Measurements from ENCODE around the gene THSD7B. TPM values are rescaled to one million over a fixed set of nuclear protein-coding genes. Genes with fewer than 3 reads are reported as not detected.

THSD7B gene
- total and polyA plus RNA-seq, 9 of the 15 experiments (the other 6 are each of a cell fraction or from before 2014, with no cell fraction given), result not detected

- Histone ChIP-seq H3K27ac (ENCODE audit: extremely low read depth, low read depth, low read length) (no peak overlapping the region), H3K4me3 (no peak overlapping the region), H3K79me2 (ENCODE audit: control insufficient read depth, insufficient read depth, low read length) (no peaks in the 10 kb centered on the region), H3K4me2 (ENCODE audit: insufficient read depth, low read length) (no peak overlapping the region), H3K9me1 (ENCODE audit: control insufficient read depth, insufficient read depth, low read length) (no peaks in the 10 kb centered on the region), H3K27me3 (ENCODE audit: control insufficient read depth in 2 of 2, insufficient read depth in 2 of 2, low read length in 2 of 2) (no peaks in the 10 kb centered on the region), H4K20me1 (replicated peaks; ENCODE audit: control insufficient read depth, insufficient read depth, low read length) (no peaks in the 10 kb centered on the region), H3K36me3 (ENCODE audit: control insufficient read depth, insufficient read depth, low read length) (no peaks in the 10 kb centered on the region), H3K9me3 (replicated peaks; ENCODE audit: control insufficient read depth, insufficient read depth, low read depth, low read length) (no peaks in the 10 kb centered on the region), H3K9ac (ENCODE audit: insufficient read depth in 1 of 2, low read depth in 2 of 2, low read length in 2 of 2) (no peak overlapping the region), H3K4me1 (replicated peaks in 1 of 2; ENCODE audit: control insufficient read depth in 2 of 2, insufficient read depth in 2 of 2, low read length in 2 of 2) (no peaks in the 10 kb centered on the region), H2AFZ (ENCODE audit: low read depth, low read length) (no peak overlapping the region)
- FAIRE-seq, result no peak
- CTCF ChIA-PET (ENCODE audit: low intra/inter-chr PET ratio), result no interaction called here
- no peak for ATAC-seq
- in situ Hi-C loops (cut with MboI) (no loop called here), intact Hi-C loops (cut with micrococcal nuclease) (no loop called here)
- BruUV-seq (replicated peaks), result no TSS peak
- DNase-seq (ENCODE audit: extremely low read depth in 1 of 4, low spot score in 3 of 4), result no peak
- TF ChIP-seq ATF4 (CRISPR knock-in tag; IDR thresholded peaks at IDR 0.05), result no peak
- TF ChIP-seq ZNF316 (IDR thresholded peaks at IDR 0.05), result peak; percentile 37; the same call in 1 of the 2 replicates
- WGBS (ENCODE audit: insufficient coverage, low coverage, missing lambda C conversion rate), result 0% methylated on average over 7 of the region's 7 CpGs
- POLR2A ChIA-PET, result no interaction called here
Measured at GRCh38 chr2:136823291-136823690, 57.9 kb downstream of the THSD7B start.

DNA sequence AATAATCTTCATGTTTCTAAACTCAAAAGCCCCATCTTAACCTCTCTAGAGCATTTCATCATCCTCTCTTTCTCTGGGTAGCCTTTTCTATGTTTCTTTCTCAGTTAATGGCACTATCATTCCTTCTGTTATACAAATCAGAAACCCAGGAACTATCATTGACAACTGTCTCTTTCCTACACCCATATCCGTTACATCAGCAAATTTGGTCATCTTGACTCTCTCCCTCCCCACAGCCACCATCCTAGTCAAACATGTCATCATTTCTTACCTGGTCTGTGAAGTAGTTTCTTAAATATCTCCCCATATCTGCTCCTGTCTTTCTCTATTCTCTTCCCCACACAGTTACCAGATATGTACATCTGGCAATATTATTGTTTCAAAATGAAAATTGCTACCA is 62.8 kb downstream of the THSD7B start:
- no peaks in the 10 kb centered on the region for H3K9me3 ChIP-seq (replicated peaks; ENCODE audit: control insufficient read depth, insufficient read depth, low read depth, low read length)
- no peak for ATAC-seq
- H3K27me3 ChIP-seq (ENCODE audit: control insufficient read depth in 2 of 2, insufficient read depth in 2 of 2, low read length in 2 of 2), result no peaks in the 10 kb centered on the region
- BruUV-seq (replicated peaks), result no TSS peak
- no peak for DNase-seq (ENCODE audit: extremely low read depth in 1 of 4, low spot score in 3 of 4)
- H3K4me3 ChIP-seq, result no peak overlapping the region
- in situ Hi-C loops (cut with MboI) (no loop called here), intact Hi-C loops (cut with micrococcal nuclease) (no loop called here)
- H3K4me2 ChIP-seq (ENCODE audit: insufficient read depth, low read length), result no peak overlapping the region
- H4K20me1 ChIP-seq (replicated peaks; ENCODE audit: control insufficient read depth, insufficient read depth, low read length), result no peaks in the 10 kb centered on the region
- FAIRE-seq, result no peak
- H2AFZ ChIP-seq (ENCODE audit: low read depth, low read length), result no peak overlapping the region
- WGBS (ENCODE audit: insufficient coverage, low coverage, missing lambda C conversion rate), result 0% methylated on average over 1 of the region's 1 CpG
- H3K79me2 ChIP-seq (ENCODE audit: control insufficient read depth, insufficient read depth, low read length), result no peaks in the 10 kb centered on the region
- ChIA-PET POLR2A (no interaction called here), CTCF (ENCODE audit: low intra/inter-chr PET ratio) (no interaction called here)
- H3K4me1 ChIP-seq (replicated peaks in 1 of 2; ENCODE audit: control insufficient read depth in 2 of 2, insufficient read depth in 2 of 2, low read length in 2 of 2), result no peaks in the 10 kb centered on the region
- no peaks in the 10 kb centered on the region for H3K9me1 ChIP-seq (ENCODE audit: control insufficient read depth, insufficient read depth, low read length)
- H3K36me3 ChIP-seq (ENCODE audit: control insufficient read depth, insufficient read depth, low read length), result no peaks in the 10 kb centered on the region
- no peak overlapping the region for H3K9ac ChIP-seq (ENCODE audit: insufficient read depth in 1 of 2, low read depth in 2 of 2, low read length in 2 of 2)
- no peak overlapping the region for H3K27ac ChIP-seq (ENCODE audit: extremely low read depth, low read depth, low read length)
- TF ChIP-seq PYGO2 (tag; IDR thresholded peaks at IDR 0.05) (no peak), ARID3A (IDR thresholded peaks at IDR 0.05; ENCODE audit: borderline replicate concordance, low read depth, low read length) (no peak), CBX5 (IDR thresholded peaks at IDR 0.05; ENCODE audit: borderline replicate concordance, low read depth) (no peak), HLTF (IDR thresholded peaks at IDR 0.05) (no peak), BRD9 (IDR thresholded peaks at IDR 0.05; ENCODE audit: low read depth, partially characterized antibody) (no peak), ZNF134 (CRISPR knock-in tag; conservative IDR thresholded peaks at IDR 0.05) (no peak), CAMTA2 (CRISPR knock-in tag; conservative IDR thresholded peaks at IDR 0.05) (no peak), ZNF79 (CRISPR knock-in tag; IDR thresholded peaks at IDR 0.05; ENCODE audit: low read depth) (no peak)
- TF ChIP-seq, protein P1, sequence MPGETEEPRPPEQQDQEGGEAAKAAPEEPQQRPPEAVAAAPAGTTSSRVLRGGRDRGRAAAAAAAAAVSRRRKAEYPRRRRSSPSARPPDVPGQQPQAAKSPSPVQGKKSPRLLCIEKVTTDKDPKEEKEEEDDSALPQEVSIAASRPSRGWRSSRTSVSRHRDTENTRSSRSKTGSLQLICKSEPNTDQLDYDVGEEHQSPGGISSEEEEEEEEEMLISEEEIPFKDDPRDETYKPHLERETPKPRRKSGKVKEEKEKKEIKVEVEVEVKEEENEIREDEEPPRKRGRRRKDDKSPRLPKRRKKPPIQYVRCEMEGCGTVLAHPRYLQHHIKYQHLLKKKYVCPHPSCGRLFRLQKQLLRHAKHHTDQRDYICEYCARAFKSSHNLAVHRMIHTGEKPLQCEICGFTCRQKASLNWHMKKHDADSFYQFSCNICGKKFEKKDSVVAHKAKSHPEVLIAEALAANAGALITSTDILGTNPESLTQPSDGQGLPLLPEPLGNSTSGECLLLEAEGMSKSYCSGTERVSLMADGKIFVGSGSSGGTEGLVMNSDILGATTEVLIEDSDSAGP (CRISPR knock-in tag; IDR thresholded peaks at IDR 0.05), result no peak

Measured in K562 (cell line).